22Rv1 (cell line): ENCODE results near the gene PPP1CA.

Experiments
- H3K27ac ChIP-seq: fragments of 450-650 bp; 2 replicates; pipeline ENCODE4 v1.5.1; 2017
- ZFX ChIP-seq: fragments of 450-650 bp; IDR thresholded peaks from 2 replicates; pipeline ENCODE4 v1.6.1; 2017; ENCODE audit warnings: antibody characterized with exemption, borderline replicate concordance
- TF ChIP-seq, protein P1 (sequence below): fragments of 450-650 bp; IDR thresholded peaks from 2 replicates; pipeline ENCODE4 v1.5.1; 2017; ENCODE audit warnings: mild to moderate bottlenecking

Gene PPP1CA

GRCh38 chr11:67432655-67433349 lies 31.1 kb upstream of the PPP1CA start:
- 0 out of 2 replicates have a peak overlapping the region, but pooled peaks have one; percentile 13 for H3K27ac ChIP-seq
- TF ChIP-seq, protein P1, sequence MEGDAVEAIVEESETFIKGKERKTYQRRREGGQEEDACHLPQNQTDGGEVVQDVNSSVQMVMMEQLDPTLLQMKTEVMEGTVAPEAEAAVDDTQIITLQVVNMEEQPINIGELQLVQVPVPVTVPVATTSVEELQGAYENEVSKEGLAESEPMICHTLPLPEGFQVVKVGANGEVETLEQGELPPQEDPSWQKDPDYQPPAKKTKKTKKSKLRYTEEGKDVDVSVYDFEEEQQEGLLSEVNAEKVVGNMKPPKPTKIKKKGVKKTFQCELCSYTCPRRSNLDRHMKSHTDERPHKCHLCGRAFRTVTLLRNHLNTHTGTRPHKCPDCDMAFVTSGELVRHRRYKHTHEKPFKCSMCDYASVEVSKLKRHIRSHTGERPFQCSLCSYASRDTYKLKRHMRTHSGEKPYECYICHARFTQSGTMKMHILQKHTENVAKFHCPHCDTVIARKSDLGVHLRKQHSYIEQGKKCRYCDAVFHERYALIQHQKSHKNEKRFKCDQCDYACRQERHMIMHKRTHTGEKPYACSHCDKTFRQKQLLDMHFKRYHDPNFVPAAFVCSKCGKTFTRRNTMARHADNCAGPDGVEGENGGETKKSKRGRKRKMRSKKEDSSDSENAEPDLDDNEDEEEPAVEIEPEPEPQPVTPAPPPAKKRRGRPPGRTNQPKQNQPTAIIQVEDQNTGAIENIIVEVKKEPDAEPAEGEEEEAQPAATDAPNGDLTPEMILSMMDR: no peak
- TF ChIP-seq ZFX: no peak

- H3K27ac ChIP-seq: no peak overlapping the region
- no peak for TF ChIP-seq ZFX
Measured at GRCh38 chr11:67431346-67432249, 29.9 kb upstream of the PPP1CA start.

GRCh38 chr11:67429722-67430121 lies 28.1 kb upstream of the PPP1CA start:
- H3K27ac ChIP-seq: peak overlapping the region; percentile 82
- TF ChIP-seq ZFX: no peak
- TF ChIP-seq, protein P1: no peak

- TF ChIP-seq, protein P1: no peak
- no peak for TF ChIP-seq ZFX
- H3K27ac ChIP-seq: peak overlapping the region; percentile 82
Measured at GRCh38 chr11:67429038-67429668, 27.5 kb upstream of the PPP1CA start.

- TF ChIP-seq ZFX: no peak
- TF ChIP-seq, protein P1: no peak
- peak within 1 kb of the TSS; percentile 82 for H3K27ac ChIP-seq
Measured at GRCh38 chr11:67428052-67429001, 26.7 kb upstream of the PPP1CA start, which contains the start of gene RPS6KB2. TSS of gene RPS6KB2 (plus strand) at chr11:67428494. CDS start at chr11:67428546, 52 bp downstream.

GRCh38 chr11:67427364-67427859 lies 25.8 kb upstream of the PPP1CA start:
- H3K27ac ChIP-seq: peak overlapping the region; percentile 82

- no peak overlapping the region for H3K27ac ChIP-seq
- TF ChIP-seq ZFX: no peak
- TF ChIP-seq, protein P1: no peak
Measured at GRCh38 chr11:67423891-67424613, 22.4 kb upstream of the PPP1CA start.
